Activated CD8-positive, alpha-beta memory T cell treated with anti-CD3 and anti-CD28 coated beads, Interleukin-2, amount 50 U/mL, for 1 hour (primary cell): ENCODE data around the gene TINAG.

Experiments used
- DNase-seq: peaks from one replicate; pipeline ENCODE4 v3.0.0-alpha.2; 2020; ENCODE audit errors: extremely low read depth

Gene TINAG

DNA sequence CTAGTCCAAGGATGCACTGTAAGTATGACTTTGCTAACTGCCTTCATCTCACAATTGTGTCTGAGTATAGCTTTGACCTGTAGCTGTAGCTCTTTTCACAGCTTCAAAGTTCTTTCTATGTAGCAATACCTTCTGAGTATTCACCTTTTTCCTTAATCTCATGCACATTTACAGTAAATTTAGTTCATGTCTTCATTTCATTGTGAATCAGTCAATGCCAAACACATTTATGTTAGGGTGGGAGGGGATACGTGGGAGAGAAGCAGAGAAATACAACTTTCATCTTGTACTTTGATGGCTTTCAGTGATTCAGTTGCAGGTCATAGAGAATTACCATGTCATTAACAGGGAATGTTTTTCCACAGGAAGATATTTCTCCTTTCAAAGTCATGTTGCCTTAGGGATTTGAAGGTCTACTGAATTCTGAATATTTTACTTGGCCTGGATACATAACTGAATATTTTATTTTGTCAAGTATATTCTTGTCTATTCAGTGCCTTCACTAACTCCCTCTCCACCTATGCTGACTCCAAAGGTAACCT is 119.2 kb downstream of the TINAG start:
- no peak for DNase-seq

DNA sequence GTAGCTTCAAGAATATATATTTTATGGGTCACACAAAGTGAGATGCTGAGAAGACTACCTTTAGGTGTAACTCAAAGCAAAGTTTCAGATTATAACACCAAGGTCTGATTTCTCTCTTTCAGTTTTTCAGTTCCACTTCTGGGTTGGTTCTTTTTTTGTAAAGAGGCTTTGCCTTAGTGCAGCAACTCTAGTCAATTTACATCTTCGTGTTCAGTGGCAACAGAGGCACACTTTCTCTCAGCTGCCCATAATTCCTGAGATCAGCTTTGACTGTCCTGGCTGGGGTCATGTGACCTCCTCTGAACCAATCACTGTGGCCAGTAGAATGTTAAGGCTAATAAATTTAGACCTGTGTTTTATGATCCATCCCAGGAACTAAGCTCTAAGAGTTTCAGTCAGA is 120.2 kb downstream of the TINAG start:
- no peak for DNase-seq

DNA sequence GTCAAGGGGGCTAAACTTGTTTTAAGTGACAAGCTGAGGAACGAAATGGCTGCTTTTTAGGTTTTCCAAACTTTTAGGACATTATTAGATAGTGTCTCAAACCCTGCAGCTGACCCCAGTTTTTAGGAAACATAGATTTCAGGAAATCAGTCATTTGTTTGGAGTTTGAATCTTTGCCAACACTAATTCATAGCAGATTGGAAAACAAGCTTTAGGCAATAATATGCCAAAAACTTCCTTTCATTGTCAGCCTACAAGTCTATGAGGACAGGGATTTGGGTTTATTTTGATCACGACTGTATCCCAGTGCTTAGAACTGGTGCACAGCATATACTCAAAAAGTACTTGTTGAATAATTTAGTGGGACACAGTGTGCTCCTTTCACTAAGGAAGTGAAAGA is 123.2 kb downstream of the TINAG start:
- DNase-seq, result no peak
